Neuron (in vitro differentiated cells): Measurements from ENCODE around the gene TCAP.
"Not testable (repeated sequence)": the region's sequence is repeated elsewhere in the genome, so short reads cannot be mapped to it uniquely, and the experiment has no call there.

Source experiments
- H2AFZ ChIP-seq: one replicate; pipeline ENCODE4 v1.6.1; 2013; ENCODE audit warnings: low read depth, mild to moderate bottlenecking, inconsistent platforms, low read length, moderate library complexity
- H3K27me3 ChIP-seq: one replicate; pipeline ENCODE4 v1.6.1; 2013; ENCODE audit warnings: low read length; ENCODE audit not compliant: insufficient read depth
- H3K36me3 ChIP-seq: one replicate; pipeline ENCODE4 v1.6.1; 2013; ENCODE audit warnings: low read length; ENCODE audit not compliant: insufficient read depth
- H3K4me1 ChIP-seq: one replicate; pipeline ENCODE4 v1.6.1; 2013; ENCODE audit warnings: low read length; ENCODE audit not compliant: insufficient read depth
- H3K4me3 ChIP-seq: 2 replicates; pipeline ENCODE4 v1.5.1; 2013; ENCODE audit warnings: mild to moderate bottlenecking, low read length, moderate library complexity
- H3K9me3 ChIP-seq: one replicate; pipeline ENCODE4 v1.6.1; 2013; ENCODE audit warnings: low read length

The TCAP gene

DNA sequence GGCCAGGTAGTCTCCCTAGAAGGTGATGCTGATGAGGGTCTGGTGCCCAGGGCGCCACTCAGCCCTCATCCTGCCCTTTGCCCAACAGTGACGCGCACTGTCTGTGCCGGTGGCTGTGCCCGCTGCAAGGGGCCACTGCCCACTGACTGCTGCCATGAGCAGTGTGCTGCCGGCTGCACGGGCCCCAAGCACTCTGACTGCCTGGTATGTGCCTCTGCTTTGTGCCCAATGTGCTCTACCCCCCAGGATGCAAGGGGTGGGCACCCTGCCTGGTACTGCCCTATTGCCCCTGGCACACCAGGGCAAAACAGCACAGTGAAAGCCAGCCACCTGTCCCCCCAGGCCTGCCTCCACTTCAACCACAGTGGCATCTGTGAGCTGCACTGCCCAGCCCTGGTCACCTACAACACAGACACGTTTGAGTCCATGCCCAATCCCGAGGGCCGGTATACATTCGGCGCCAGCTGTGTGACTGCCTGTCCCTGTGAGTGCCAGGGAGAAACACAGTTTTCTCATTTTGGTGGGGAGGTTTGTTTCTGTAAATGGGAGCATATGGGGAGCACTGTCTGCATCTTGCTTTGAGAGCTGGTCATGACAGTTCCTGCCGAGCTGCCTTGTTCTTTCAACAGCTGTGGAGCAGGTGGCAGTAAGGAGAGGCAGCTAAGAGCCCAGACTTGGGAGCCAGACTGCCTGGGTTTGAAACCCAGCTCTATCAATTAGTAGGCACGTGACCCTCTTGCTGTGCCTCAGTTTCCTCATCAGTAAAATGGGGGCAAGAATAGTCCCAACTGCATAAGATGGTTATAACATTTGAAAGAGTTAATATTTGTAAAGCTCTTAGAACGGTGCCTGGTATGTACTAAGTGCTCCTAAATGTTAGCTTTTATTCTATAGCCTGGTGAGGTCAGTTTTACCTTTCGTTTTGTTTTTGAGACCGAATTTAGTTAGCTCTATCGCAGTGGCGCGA is 45.1 kb downstream of the TCAP start:
- Histone ChIP-seq H3K4me3 (no peak overlapping the region), H3K4me1 (no peaks in the 10 kb centered on the region), H3K36me3 (peaks cover 63% of the 10 kb centered on the region), H3K27me3 (no peaks in the 10 kb centered on the region), H2AFZ (no peak overlapping the region), H3K9me3 (no peaks in the 10 kb centered on the region)

DNA sequence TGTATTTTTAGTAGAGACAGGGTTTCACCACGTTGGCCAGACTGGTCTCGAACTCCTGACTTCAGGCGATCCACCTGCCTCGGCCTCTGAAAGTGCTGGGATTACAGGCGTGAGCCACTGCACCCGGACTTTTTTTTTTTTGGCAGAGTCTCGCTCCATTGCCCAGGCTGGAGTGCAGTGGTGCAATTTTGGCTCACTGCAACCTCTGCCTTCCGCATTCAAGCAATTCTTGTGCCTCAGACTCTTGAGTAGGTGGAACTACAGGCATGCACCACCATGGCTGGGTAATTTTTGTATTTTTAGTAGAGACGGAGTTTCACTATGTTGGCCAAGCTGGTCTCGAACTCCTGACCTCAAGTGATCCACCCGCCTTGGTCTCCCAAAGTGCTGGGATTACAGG is 45.9 kb downstream of the TCAP start:
- H3K9me3 ChIP-seq, H3K27me3 ChIP-seq, H3K4me1 ChIP-seq, H2AFZ ChIP-seq, H3K4me3 ChIP-seq: not testable (repeated sequence)
- peaks cover 71% of the 10 kb centered on the region for H3K36me3 ChIP-seq

GRCh38 chr17:39711851-39712250 is 46.7 kb downstream of the TCAP start:
- peaks cover 74% of the 10 kb centered on the region for H3K36me3 ChIP-seq
- no peaks in the 10 kb centered on the region for H3K4me1 ChIP-seq
- no peaks in the 10 kb centered on the region for H3K27me3 ChIP-seq

DNA sequence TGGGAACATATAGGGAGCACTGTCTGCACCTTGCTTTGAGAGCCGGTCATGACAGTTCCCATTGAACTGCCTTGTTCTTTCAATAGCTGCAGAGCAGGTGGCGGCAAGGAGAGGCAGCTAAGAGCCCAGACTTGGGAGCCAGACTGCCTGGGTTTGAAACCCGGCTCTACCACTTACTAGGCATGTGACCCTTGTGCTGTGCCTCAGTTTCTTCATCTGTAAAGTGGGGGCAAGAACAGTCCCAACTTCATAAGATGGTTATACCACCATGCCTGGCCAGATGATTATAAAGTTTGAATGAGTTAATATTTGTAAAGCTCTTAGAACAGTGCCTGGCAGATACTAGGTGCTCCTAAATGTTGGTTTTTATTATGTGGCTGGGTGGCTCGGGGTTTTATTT is 49.1 kb downstream of the TCAP start:
- no peaks in the 10 kb centered on the region for H3K27me3 ChIP-seq
- H3K36me3 ChIP-seq = peaks cover 71% of the 10 kb centered on the region
- H3K4me1 ChIP-seq = no peaks in the 10 kb centered on the region
- no peak overlapping the region for H2AFZ ChIP-seq
- H3K9me3 ChIP-seq = no peaks in the 10 kb centered on the region
- H3K4me3 ChIP-seq = no peak overlapping the region

More at GRCh38 chr17:39711851-39712250, 46.7 kb downstream of the TCAP start:
- H2AFZ ChIP-seq = no peak overlapping the region
- H3K4me3 ChIP-seq = no peak overlapping the region
- H3K9me3 ChIP-seq = no peaks in the 10 kb centered on the region

DNA sequence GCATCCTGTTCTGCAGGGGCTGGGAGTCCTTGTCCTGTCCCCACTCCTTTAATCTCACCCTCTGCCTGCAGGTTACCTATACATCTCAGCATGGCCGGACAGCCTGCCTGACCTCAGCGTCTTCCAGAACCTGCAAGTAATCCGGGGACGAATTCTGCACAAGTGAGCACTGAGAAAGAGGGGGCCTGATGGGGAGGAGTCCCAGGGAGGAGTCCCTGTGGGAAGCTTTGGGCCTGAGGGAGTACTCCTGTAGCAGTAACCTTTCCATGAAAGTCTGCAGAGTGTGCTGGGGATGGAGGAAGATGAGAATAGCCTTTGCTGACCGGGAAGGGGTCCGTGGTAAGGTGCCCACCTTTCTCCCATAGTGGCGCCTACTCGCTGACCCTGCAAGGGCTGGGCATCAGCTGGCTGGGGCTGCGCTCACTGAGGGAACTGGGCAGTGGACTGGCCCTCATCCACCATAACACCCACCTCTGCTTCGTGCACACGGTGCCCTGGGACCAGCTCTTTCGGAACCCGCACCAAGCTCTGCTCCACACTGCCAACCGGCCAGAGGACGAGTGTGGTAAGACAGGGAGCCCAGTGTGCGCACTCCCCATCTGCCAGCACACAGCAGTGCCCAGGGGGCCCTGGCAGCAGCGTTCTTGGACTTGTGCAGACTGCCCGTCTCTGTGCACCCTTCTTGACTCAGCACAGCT is 50.4 kb downstream of the TCAP start:
- H3K9me3 ChIP-seq = no peaks in the 10 kb centered on the region
- peaks cover 72% of the 10 kb centered on the region for H3K36me3 ChIP-seq
- H3K27me3 ChIP-seq = no peaks in the 10 kb centered on the region
- H3K4me3 ChIP-seq = no peak overlapping the region
- no peak overlapping the region for H2AFZ ChIP-seq
- no peaks in the 10 kb centered on the region for H3K4me1 ChIP-seq
